HepG2 (cell line): ENCODE data around the gene KIAA1217. TPM values are rescaled to one million over a fixed set of nuclear protein-coding genes. Genes with fewer than 3 reads are reported as not detected.

Source experiments
- ATAC-seq: fragments of 200-7000 bp; cut with Tn5 transposase; 3 replicates; pipeline ENCODE4 v1.9.1; 2020; ENCODE audit warnings: mild to moderate bottlenecking, moderate library complexity
- BruUV-seq: library from RNA; stranded (reverse); fragments of 400-500 nt; replicated peaks from 2 replicates; lab custom pipeline; 2021; lab: Mats Ljungman, UMichigan
- CTCF ChIA-PET: fragments of 300-600 bp; formaldehyde crosslinking; extraction: SDS; loops from one replicate; lab custom pipeline; 2021; ENCODE audit warnings: low total read pairs, inconsistent platforms, low intra/inter-chr PET ratio; lab: Yijun Ruan, JAX
- POLR2A ChIA-PET: fragments of 350-600 bp; sonication (Branson Sonifier 250); formaldehyde crosslinking; loops from one replicate; lab custom pipeline; 2020; ENCODE audit warnings: antibody characterized with exemption, inconsistent platforms; lab: Yijun Ruan, JAX
- DNase-seq: peaks from one replicate; pipeline ENCODE4 v3.0.0-alpha.2; 2015; ENCODE audit warnings: low spot score
- FAIRE-seq: peaks from 3 replicates; lab custom pipeline; 2011; peaks lifted over from hg19 to GRCh38; lab: Jason Lieb, UNC
- H2AFZ ChIP-seq: one replicate; pipeline ENCODE4 v1.6.1; 2011; ENCODE audit warnings: low read length, inconsistent platforms
- H3K27ac ChIP-seq: fragments of 300-600 bp; 3 replicates; pipeline ENCODE4 v1.8.0; 2011; ENCODE audit warnings: mixed run types, mild to moderate bottlenecking, mixed read lengths, low read length, inconsistent platforms; ENCODE audit not compliant: insufficient read depth; ENCODE audit errors: extremely low read length
- H3K27me3 ChIP-seq, 2 experiments: fragments of 200-600 bp in 1 of 2; 2 replicates in 1 of 2; 3 replicates in 1 of 2; pipeline versions ENCODE4 v1.6.0 to v1.8.0; 2011; ENCODE audit warnings: low read length in 2 of 2, mild to moderate bottlenecking in 2 of 2, moderate library complexity in 2 of 2, inconsistent platforms in 1 of 2; ENCODE audit not compliant: insufficient read depth in 2 of 2, control insufficient read depth in 1 of 2
- H3K36me3 ChIP-seq, 2 experiments: fragments of 200-600 bp in 1 of 2; replicated peaks in 1 of 2; 2 replicates in 1 of 2; 3 replicates in 1 of 2; pipeline versions ENCODE4 v1.5.1 to v1.8.0; 2011; ENCODE audit warnings: low read length in 2 of 2, inconsistent platforms in 1 of 2; ENCODE audit not compliant: insufficient read depth in 2 of 2, control insufficient read depth in 1 of 2
- H3K4me1 ChIP-seq: 2 replicates; pipeline ENCODE4 v1.5.1; 2012; ENCODE audit warnings: low read length, inconsistent platforms; ENCODE audit not compliant: insufficient read depth
- H3K4me2 ChIP-seq: 2 replicates; pipeline ENCODE4 v1.6.0; 2011; ENCODE audit warnings: low read depth, low read length, inconsistent platforms
- H3K4me3 ChIP-seq, 3 experiments: fragments of 200-600 bp in 1 of 3; sonication (generic), shearing (Covaris generic) in 1 of 3; replicated peaks in 1 of 3; 2 replicates each; pipeline ENCODE4 v1.5.1; 2011 to 2016; ENCODE audit warnings: low read length in 3 of 3, inconsistent platforms in 2 of 3, low read depth in 2 of 3, mild to moderate bottlenecking in 2 of 3, control low read depth in 1 of 3, mixed read lengths in 1 of 3; ENCODE audit not compliant: insufficient read depth in 1 of 3
- H3K79me2 ChIP-seq: one replicate; pipeline ENCODE4 v1.6.1; 2011; ENCODE audit warnings: low read length, inconsistent platforms; ENCODE audit not compliant: insufficient read depth
- H3K9ac ChIP-seq: 2 replicates; pipeline ENCODE4 v1.6.0; 2011; ENCODE audit warnings: mild to moderate bottlenecking, low read depth, low read length, inconsistent platforms; ENCODE audit not compliant: insufficient read depth
- H3K9me3 ChIP-seq: 2 replicates; pipeline ENCODE4 v1.5.1; 2012; ENCODE audit warnings: mild to moderate bottlenecking, low read length
- H4K20me1 ChIP-seq: 2 replicates; pipeline ENCODE4 v1.6.0; 2011; ENCODE audit warnings: inconsistent platforms, mild to moderate bottlenecking, low read length, moderate library complexity; ENCODE audit not compliant: insufficient read depth
- CENPX ChIP-seq: sonication (generic); formaldehyde crosslinking; IDR thresholded peaks from 2 replicates; pipeline ENCODE4 v1.9.0; 2021; ENCODE audit warnings: mild to moderate bottlenecking, missing genetic modification reagents, moderate library complexity
- ETV6 ChIP-seq: sonication (generic); formaldehyde crosslinking; conservative IDR thresholded peaks from 2 replicates; pipeline ENCODE4 v1.4.0; 2020; ENCODE audit warnings: missing genetic modification reagents
- GTF2F1 ChIP-seq: fragments of 150-350 bp; IDR thresholded peaks from 2 replicates; pipeline ENCODE4 v1.6.1; 2014; ENCODE audit warnings: low read length
- MLLT10 ChIP-seq: sonication (generic); formaldehyde crosslinking; IDR thresholded peaks from 2 replicates; pipeline ENCODE4 v1.4.0; 2020; ENCODE audit warnings: missing genetic modification reagents
- NFIB ChIP-seq: sonication (generic); formaldehyde crosslinking; IDR thresholded peaks from 2 replicates; pipeline ENCODE4 v1.9.0; 2021; ENCODE audit warnings: missing genetic modification reagents, mild to moderate bottlenecking, borderline replicate concordance
- NFKB2 ChIP-seq: sonication (generic); formaldehyde crosslinking; IDR thresholded peaks from 2 replicates; pipeline ENCODE4 v1.4.0; 2020; ENCODE audit warnings: missing genetic modification reagents, borderline replicate concordance
- NFRKB ChIP-seq: fragments of 450-650 bp; IDR thresholded peaks from 2 replicates; pipeline ENCODE4 v1.6.1; 2017
- ZNF160 ChIP-seq: sonication (generic); formaldehyde crosslinking; IDR thresholded peaks from 2 replicates; pipeline ENCODE4 v1.8.0; 2022; ENCODE audit warnings: mild to moderate bottlenecking, inconsistent platforms, missing genetic modification reagents
- ZNF484 ChIP-seq: sonication (generic); formaldehyde crosslinking; IDR thresholded peaks from 2 replicates; pipeline ENCODE4 v1.5.1; 2020; ENCODE audit warnings: mild to moderate bottlenecking, low read depth, missing genetic modification reagents, borderline replicate concordance
- ZNF563 ChIP-seq: sonication (generic); formaldehyde crosslinking; IDR thresholded peaks from 2 replicates; pipeline ENCODE4 v1.8.0; 2022; ENCODE audit warnings: mild to moderate bottlenecking, moderate library complexity, missing genetic modification reagents
- ZNF839 ChIP-seq: sonication (generic); formaldehyde crosslinking; IDR thresholded peaks from 2 replicates; pipeline ENCODE4 v1.4.0; 2020; ENCODE audit warnings: missing genetic modification reagents, mild to moderate bottlenecking, borderline replicate concordance
- ZSCAN31 ChIP-seq: sonication (generic); formaldehyde crosslinking; IDR thresholded peaks from 2 replicates; pipeline ENCODE4 v1.5.0; 2020; ENCODE audit warnings: low read depth, mild to moderate bottlenecking, missing genetic modification reagents
- WGBS: methylation state at CpG from one replicate; pipeline ENCODE4 v1.1.6; 2017; ENCODE audit warnings: low lambda C conversion rate; 5-methylcytosine and 5-hydroxymethylcytosine counted together
- in situ Hi-C: cut with HindIII; loops from 2 replicates; pipeline ENCODE4 v1.10.0; 2017; ENCODE audit warnings: low pct_unique_long_range_greater_than_20kb; ENCODE audit not compliant: extremely low pct_ligation_motif_present
- intact Hi-C: fragments of 100-400 bp; cut with micrococcal nuclease; formaldehyde crosslinking; loops from one replicate; pipeline ENCODE4 v1.10.0; 2022; ENCODE audit not compliant: unreplicated experiment
- polyA plus RNA-seq, 8 experiments: library from polyadenylated mRNA; depleted of rRNA in 3 of 8; stranded (reverse) in 7 of 8; unstranded in 1 of 8; fragments of >200 nt; fragmentation: Illumina TruSeq in 4 of 8; extraction: Trizol in 4 of 8; gene quantifications; 2 replicates each; pipeline versions ENCODE4 v1.2.1 to v1.2.3, GENCODE V29; 2011 to 2016; ENCODE audit warnings: low read depth in 4 of 8, missing spikeins in 1 of 8, mixed read lengths in 1 of 8; ENCODE audit not compliant: insufficient read depth in 1 of 8
- total RNA-seq, 5 experiments: library from RNA; depleted of rRNA; stranded (reverse); fragments of >200 nt; fragmentation: Illumina TruSeq; extraction: Trizol; gene quantifications; 2 replicates each; pipeline ENCODE4 v1.2.3, GENCODE V29; 2016; ENCODE audit warnings: low read depth in 1 of 5
- TF ChIP-seq, protein P1 (sequence below): IDR thresholded peaks from 2 replicates; pipeline ENCODE4 v1.6.1; 2018; ENCODE audit warnings: missing genetic modification reagents, mild to moderate bottlenecking, missing compliant biosample characterization
- TF ChIP-seq, protein P2 (sequence below): sonication (generic); formaldehyde crosslinking; IDR thresholded peaks from 2 replicates; pipeline ENCODE4 v1.4.0; 2020; ENCODE audit warnings: missing genetic modification reagents
- TF ChIP-seq, protein P3 (sequence below): sonication (generic); IDR thresholded peaks from 2 replicates; pipeline ENCODE4 v1.6.1; 2016; ENCODE audit warnings: low read depth, borderline replicate concordance
- TF ChIP-seq, protein P4 (sequence below): sonication (generic); formaldehyde crosslinking; IDR thresholded peaks from 2 replicates; pipeline ENCODE4 v1.5.0; 2020; ENCODE audit warnings: mild to moderate bottlenecking, missing genetic modification reagents, borderline replicate concordance

KIAA1217 gene
- total and polyA plus RNA-seq, 2 of the 13 experiments (the other 11 are each of a cell fraction or from before 2014, with no cell fraction given): 4.6 to 10.9 TPM

DNA sequence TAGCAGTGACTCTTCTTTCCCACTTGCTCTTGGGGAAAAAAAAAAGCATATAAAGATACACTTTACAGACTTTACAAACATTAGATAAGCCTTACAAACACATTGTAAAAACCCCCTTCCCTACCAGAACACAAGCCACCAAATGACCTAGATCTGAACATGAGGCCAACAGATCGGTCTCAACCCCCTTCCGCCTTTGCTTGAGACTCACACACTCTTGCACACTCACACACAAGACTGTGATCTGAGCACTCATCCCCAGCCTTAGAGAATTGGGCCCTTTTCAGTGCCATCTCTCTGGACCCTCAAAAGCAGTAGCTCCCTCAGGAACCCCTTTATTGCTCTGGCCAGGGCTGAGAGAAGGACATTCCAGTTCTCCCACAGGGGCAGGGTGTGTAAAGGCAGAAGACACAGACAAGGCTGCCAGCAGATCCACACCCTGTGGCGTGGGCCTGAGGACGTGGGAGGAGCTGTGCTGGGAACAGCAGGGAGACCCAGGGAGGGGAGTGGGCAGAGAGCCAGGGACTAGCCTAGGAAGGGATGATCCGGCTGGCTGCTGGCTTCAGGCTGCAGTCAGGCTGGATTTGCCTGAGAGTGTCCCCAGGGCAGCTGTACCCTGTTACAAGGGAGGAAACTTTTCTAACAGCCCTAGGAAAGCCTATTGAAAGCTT is 206.7 kb downstream of the KIAA1217 start:
- ChIA-PET CTCF (no interaction called here), POLR2A (no interaction called here)
- Histone ChIP-seq H3K4me2 (no peak overlapping the region), H3K27me3 (no peaks in the 10 kb centered on the region), H3K9me3 (no peaks in the 10 kb centered on the region), H4K20me1 (no peaks in the 10 kb centered on the region), H3K36me3 (no peaks in the 10 kb centered on the region; a peak in 1 of 5 replicates), H3K4me3 (no peak overlapping the region), H2AFZ (no peak overlapping the region), H3K27ac (no peak overlapping the region), H3K79me2 (no peaks in the 10 kb centered on the region), H3K4me1 (peaks cover 9% of the 10 kb centered on the region), H3K9ac (no peak overlapping the region)
- no peak for DNase-seq
- BruUV-seq: no TSS peak
- WGBS: 93% methylated on average over 5 of the region's 5 CpGs
- FAIRE-seq: no peak
- intact Hi-C loops: no loop called here
- ATAC-seq: no peak
- in situ Hi-C loops: no loop called here
- TF ChIP-seq, protein P1, sequence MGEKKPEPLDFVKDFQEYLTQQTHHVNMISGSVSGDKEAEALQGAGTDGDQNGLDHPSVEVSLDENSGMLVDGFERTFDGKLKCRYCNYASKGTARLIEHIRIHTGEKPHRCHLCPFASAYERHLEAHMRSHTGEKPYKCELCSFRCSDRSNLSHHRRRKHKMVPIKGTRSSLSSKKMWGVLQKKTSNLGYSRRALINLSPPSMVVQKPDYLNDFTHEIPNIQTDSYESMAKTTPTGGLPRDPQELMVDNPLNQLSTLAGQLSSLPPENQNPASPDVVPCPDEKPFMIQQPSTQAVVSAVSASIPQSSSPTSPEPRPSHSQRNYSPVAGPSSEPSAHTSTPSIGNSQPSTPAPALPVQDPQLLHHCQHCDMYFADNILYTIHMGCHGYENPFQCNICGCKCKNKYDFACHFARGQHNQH (CRISPR knock-in tag): no peak
- TF ChIP-seq ZNF160 (CRISPR knock-in tag) (no peak), MLLT10 (CRISPR knock-in tag) (no peak), ZSCAN31 (CRISPR knock-in tag) (no peak), NFKB2 (CRISPR knock-in tag) (no peak), ZNF839 (no peak), ZNF563 (no peak), NFIB (CRISPR knock-in tag) (no peak), NFRKB (no peak), GTF2F1 (no peak), CENPX (CRISPR knock-in tag) (no peak), ZNF484 (CRISPR knock-in tag) (no peak), ETV6 (CRISPR knock-in tag) (no peak)
- TF ChIP-seq, protein P2, sequence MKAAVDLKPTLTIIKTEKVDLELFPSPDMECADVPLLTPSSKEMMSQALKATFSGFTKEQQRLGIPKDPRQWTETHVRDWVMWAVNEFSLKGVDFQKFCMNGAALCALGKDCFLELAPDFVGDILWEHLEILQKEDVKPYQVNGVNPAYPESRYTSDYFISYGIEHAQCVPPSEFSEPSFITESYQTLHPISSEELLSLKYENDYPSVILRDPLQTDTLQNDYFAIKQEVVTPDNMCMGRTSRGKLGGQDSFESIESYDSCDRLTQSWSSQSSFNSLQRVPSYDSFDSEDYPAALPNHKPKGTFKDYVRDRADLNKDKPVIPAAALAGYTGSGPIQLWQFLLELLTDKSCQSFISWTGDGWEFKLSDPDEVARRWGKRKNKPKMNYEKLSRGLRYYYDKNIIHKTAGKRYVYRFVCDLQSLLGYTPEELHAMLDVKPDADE (CRISPR knock-in tag): no peak
- TF ChIP-seq, protein P3, sequence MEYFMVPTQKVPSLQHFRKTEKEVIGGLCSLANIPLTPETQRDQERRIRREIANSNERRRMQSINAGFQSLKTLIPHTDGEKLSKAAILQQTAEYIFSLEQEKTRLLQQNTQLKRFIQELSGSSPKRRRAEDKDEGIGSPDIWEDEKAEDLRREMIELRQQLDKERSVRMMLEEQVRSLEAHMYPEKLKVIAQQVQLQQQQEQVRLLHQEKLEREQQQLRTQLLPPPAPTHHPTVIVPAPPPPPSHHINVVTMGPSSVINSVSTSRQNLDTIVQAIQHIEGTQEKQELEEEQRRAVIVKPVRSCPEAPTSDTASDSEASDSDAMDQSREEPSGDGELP: no peak
- TF ChIP-seq, protein P4, sequence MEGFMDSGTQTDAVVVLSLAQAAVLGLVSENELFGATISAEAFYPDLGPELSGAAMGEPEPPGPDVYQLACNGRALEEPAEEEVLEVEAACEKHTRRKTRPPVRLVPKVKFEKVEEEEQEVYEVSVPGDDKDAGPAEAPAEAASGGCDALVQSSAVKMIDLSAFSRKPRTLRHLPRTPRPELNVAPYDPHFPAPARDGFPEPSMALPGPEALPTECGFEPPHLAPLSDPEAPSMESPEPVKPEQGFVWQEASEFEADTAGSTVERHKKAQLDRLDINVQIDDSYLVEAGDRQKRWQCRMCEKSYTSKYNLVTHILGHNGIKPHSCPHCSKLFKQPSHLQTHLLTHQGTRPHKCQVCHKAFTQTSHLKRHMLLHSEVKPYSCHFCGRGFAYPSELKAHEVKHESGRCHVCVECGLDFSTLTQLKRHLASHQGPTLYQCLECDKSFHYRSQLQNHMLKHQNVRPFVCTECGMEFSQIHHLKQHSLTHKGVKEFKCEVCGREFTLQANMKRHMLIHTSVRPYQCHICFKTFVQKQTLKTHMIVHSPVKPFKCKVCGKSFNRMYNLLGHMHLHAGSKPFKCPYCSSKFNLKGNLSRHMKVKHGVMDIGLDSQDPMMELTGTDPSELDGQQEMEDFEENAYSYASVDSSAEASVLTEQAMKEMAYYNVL (CRISPR knock-in tag): no peak
